Ishikawa (cell line): Measurements from ENCODE around the gene OR2T8.

Experiments used
- CEBPB ChIP-seq: IDR thresholded peaks from 2 replicates; pipeline ENCODE4 v1.6.1; 2012
- CREB1 ChIP-seq: IDR thresholded peaks from 2 replicates; pipeline ENCODE4 v1.6.1; 2012; ENCODE audit warnings: low read depth
- EGR1 ChIP-seq: IDR thresholded peaks from 2 replicates; pipeline ENCODE4 v1.6.1; 2012
- EP300 ChIP-seq: IDR thresholded peaks from 2 replicates; pipeline ENCODE4 v1.6.1; 2012; ENCODE audit warnings: borderline replicate concordance
- FOXM1 ChIP-seq: IDR thresholded peaks from 2 replicates; pipeline ENCODE4 v1.6.1; 2012; ENCODE audit warnings: low read depth, borderline replicate concordance
- MAX ChIP-seq: IDR thresholded peaks from 2 replicates; pipeline ENCODE4 v1.6.1; 2012
- NFIC ChIP-seq: IDR thresholded peaks from 2 replicates; pipeline ENCODE4 v1.6.1; 2012
- RAD21 ChIP-seq: IDR thresholded peaks from 2 replicates; pipeline ENCODE4 v1.6.1; 2012; ENCODE audit warnings: low read depth
- REST ChIP-seq: IDR thresholded peaks from 2 replicates; pipeline ENCODE4 v1.6.1; 2012; ENCODE audit warnings: low read depth, mild to moderate bottlenecking
- TAF1 ChIP-seq: IDR thresholded peaks from 2 replicates; pipeline ENCODE4 v1.6.1; 2012; ENCODE audit warnings: low read depth, mild to moderate bottlenecking
- TCF12 ChIP-seq: IDR thresholded peaks from 2 replicates; pipeline ENCODE4 v1.6.1; 2012; ENCODE audit warnings: low read depth
- TEAD4 ChIP-seq: IDR thresholded peaks from 2 replicates; pipeline ENCODE4 v1.6.1; 2012
- USF1 ChIP-seq: IDR thresholded peaks from 2 replicates; pipeline ENCODE4 v1.6.1; 2012
- YY1 ChIP-seq: IDR thresholded peaks from 2 replicates; pipeline ENCODE4 v1.6.1; 2012; ENCODE audit warnings: low read depth
- ZBTB7A ChIP-seq: IDR thresholded peaks from 2 replicates; pipeline ENCODE4 v1.6.1; 2012; ENCODE audit warnings: low read depth

Gene OR2T8

GRCh38 chr1:247895163-247895637 is 24.9 kb upstream of the OR2T8 start, which contains the start of gene OR2W3:
Gene OR2W3 (plus strand): TSS chr1:247895587. CDS start chr1:247895587, 0 bp downstream.
- TF ChIP-seq RAD21 (no peak), CREB1 (no peak), CEBPB (no peak), TCF12 (no peak), ZBTB7A (no peak), MAX (no peak), EP300 (no peak), FOXM1 (no peak), REST (no peak), EGR1 (no peak), TAF1 (no peak)

DNA sequence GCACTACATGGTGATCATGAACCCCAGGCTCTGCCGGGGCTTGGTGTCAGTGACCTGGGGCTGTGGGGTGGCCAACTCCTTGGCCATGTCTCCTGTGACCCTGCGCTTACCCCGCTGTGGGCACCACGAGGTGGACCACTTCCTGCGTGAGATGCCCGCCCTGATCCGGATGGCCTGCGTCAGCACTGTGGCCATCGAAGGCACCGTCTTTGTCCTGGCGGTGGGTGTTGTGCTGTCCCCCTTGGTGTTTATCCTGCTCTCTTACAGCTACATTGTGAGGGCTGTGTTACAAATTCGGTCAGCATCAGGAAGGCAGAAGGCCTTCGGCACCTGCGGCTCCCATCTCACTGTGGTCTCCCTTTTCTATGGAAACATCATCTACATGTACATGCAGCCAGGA is 24.1 kb upstream of the OR2T8 start:
- TF ChIP-seq CEBPB (no peak), EGR1 (no peak), NFIC (no peak), YY1 (no peak), ZBTB7A (no peak), FOXM1 (no peak), CREB1 (no peak), REST (no peak), RAD21 (no peak)

DNA sequence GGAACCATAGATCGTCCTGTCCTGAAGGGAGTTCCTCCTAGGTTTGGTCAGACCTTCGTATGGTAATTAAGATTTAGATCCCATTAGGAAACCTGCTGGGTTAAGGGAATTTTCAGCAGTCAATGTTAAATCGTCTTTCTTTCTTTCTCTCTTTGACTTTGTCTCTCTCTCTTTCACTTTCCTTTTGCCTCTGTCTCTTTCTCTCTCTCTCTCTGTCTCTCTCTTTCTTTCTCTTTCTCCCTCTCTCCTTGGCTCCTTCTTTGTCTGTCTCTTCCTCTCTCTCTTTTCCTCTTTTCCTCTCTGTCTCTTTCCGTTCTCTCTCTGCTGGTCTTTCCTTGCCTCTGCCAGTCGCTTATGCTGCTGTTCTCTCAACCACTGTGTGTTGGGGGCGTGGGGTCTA is 15.9 kb upstream of the OR2T8 start:
- TF ChIP-seq RAD21, result no peak
- no peak for TF ChIP-seq TCF12
- no peak for TF ChIP-seq TAF1
- TF ChIP-seq TEAD4, result no peak
- TF ChIP-seq FOXM1, result no peak
- no peak for TF ChIP-seq ZBTB7A
- no peak for TF ChIP-seq CREB1
- no peak for TF ChIP-seq CEBPB
- no peak for TF ChIP-seq EP300
- no peak for TF ChIP-seq YY1
- no peak for TF ChIP-seq NFIC
- TF ChIP-seq REST, result no peak
- no peak for TF ChIP-seq MAX
- no peak for TF ChIP-seq USF1
- TF ChIP-seq EGR1, result no peak

GRCh38 chr1:247905181-247905580 is 14.9 kb upstream of the OR2T8 start:
- TF ChIP-seq NFIC, result no peak
- TF ChIP-seq EP300, result no peak
- no peak for TF ChIP-seq TCF12
- no peak for TF ChIP-seq CEBPB
- no peak for TF ChIP-seq EGR1
- no peak for TF ChIP-seq TAF1
- TF ChIP-seq ZBTB7A, result no peak
- no peak for TF ChIP-seq REST
- TF ChIP-seq USF1, result no peak
- TF ChIP-seq CREB1, result no peak
